CD4-positive, alpha-beta T cell treated with Interleukin-17A for 1 hour (primary cell): ENCODE data around the gene DIP2B.
A peak's percentile ranks its signal among the peaks of the same experiment; 100 is the strongest.

Experiments
- DNase-seq: peaks from one replicate; pipeline ENCODE4 v3.0.0-alpha.2; 2020

DIP2B gene

GRCh38 chr12:50778663-50779590 is 274.1 kb downstream of the DIP2B start:
- DNase-seq, result no peak

- DNase-seq, result no peak
These were observed 275.2 kb downstream of the DIP2B start for GRCh38 chr12:50780013-50780412.

GRCh38 chr12:50784501-50784900 is 279.7 kb downstream of the DIP2B start:
- DNase-seq, result peak; percentile 16

- DNase-seq, result no peak
These were observed 280.7 kb downstream of the DIP2B start for GRCh38 chr12:50785406-50786001.

DNA sequence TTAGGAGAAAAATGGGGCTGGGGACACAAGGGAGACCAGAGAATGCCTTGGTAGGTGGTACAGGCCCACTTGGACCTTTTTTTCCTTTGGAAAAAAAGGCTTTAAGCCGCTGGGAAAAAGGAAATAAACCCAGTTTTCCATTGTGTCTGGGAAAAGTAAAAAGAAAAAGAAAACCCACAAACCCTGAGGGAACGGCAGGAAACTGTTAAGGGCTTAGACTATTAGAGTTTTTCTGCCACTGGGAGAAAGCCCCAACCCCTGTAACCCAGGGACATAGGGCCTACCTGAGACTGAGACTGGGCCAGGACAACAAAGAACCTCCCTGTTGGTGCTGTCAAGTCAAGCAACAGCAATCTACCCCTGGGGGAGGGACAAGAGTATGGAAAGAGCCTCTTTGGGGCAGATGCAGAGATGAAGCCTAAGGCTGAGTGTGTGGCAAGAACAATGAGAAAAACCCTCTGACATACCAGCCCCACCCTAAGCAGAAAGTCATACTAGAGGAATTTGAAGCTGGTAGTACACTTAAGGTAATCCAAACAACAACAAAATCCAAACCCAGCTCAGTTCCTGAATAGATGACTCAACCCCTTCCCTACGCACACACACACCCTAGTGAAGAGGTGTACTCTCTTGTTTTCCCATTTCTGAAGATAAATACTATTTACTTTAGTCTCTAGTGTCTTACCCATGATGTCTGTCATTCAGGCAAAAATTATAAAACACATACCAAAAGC is 281.9 kb downstream of the DIP2B start:
- no peak for DNase-seq

DNA sequence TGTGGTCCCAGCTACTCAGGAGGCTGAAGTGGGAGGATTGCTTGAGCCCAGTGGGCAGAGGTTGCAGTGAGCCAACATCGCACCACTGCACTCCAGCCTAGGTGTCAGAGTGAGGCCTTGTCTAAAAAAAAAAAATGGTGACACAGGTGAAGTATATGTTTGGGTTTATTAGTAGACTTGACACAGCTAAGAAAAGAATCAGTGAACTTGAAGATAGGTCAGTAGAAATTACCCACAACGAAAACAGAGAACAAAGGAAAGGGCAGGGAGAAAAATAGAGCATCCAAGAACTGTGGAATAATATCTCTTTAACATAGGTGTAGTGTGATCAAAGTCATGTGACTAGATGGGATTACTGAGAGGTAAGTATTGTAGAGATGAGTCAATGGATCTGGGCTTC is 282.8 kb downstream of the DIP2B start:
- DNase-seq, result no peak

DNA sequence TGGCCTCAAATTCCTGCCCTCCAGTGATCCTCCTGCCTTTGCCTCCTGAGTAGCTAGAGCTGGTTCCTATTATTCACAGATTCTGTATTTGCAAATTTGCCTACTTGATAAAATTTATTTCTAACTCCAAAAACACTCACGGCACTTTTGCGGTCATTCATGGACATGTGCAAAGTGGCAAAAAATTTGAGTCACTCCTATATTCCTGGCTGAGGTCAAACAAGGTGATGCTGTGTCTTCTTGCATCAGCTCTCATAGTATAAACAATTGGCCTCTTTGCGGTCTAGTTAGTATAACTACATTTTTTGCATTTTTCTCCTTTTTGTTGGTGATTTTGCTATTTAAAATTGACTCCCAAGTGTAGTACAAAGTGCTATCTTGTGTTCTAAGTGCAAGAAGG is 283.8 kb downstream of the DIP2B start:
- DNase-seq, result no peak

- no peak for DNase-seq
These were observed 285.3 kb downstream of the DIP2B start for GRCh38 chr12:50790081-50790480.
